Endothelial cell of umbilical vein (primary cell): ENCODE measurements around the gene SRGAP3. TPM values are rescaled to one million over a fixed set of nuclear protein-coding genes. Genes with fewer than 3 reads are reported as not detected.

Source experiments
- BruUV-seq: library from RNA; stranded (reverse); fragments of 400-500 nt; replicated peaks from 2 replicates; lab custom pipeline; 2021; lab: Mats Ljungman, UMichigan
- CTCF ChIA-PET: fragments of 300-600, 350-600 bp; sonication (Branson Sonifier 250); formaldehyde crosslinking; loops from one replicate; lab custom pipeline; 2021; ENCODE audit warnings: antibody characterized with exemption, inconsistent platforms; lab: Charles Lee
- POLR2A ChIA-PET: fragments of 300-600, 350-600 bp; sonication (Branson Sonifier 250); formaldehyde crosslinking; loops from one replicate; lab custom pipeline; 2021; ENCODE audit warnings: antibody characterized with exemption, inconsistent platforms; lab: Charles Lee
- DNase-seq: peaks from one replicate; pipeline ENCODE4 v3.0.0-alpha.2; 2011; ENCODE audit warnings: low read depth, low spot score
- FAIRE-seq: peaks from 2 replicates; lab custom pipeline; 2011; peaks lifted over from hg19 to GRCh38; lab: Jason Lieb, UNC
- H2AFZ ChIP-seq: 2 replicates; pipeline ENCODE4 v1.6.0; 2012; ENCODE audit warnings: low read depth, low read length, control low read depth, inconsistent platforms
- H3K27ac ChIP-seq: 2 replicates; pipeline ENCODE4 v1.5.1; 2011; ENCODE audit warnings: low read depth, mild to moderate bottlenecking, control low read depth, low read length, moderate library complexity; ENCODE audit not compliant: insufficient read depth
- H3K27me3 ChIP-seq, 2 experiments: 2 replicates each; pipeline versions ENCODE4 v1.6.0 to v1.6.1; 2011; ENCODE audit warnings: low read length in 2 of 2, mixed read lengths in 1 of 2; ENCODE audit not compliant: control insufficient read depth in 2 of 2, insufficient read depth in 2 of 2
- H3K36me3 ChIP-seq, 2 experiments: 2 replicates in 1 of 2; 3 replicates in 1 of 2; pipeline ENCODE4 v1.5.1; 2011; ENCODE audit warnings: low read length in 2 of 2, mild to moderate bottlenecking in 1 of 2, moderate library complexity in 1 of 2; ENCODE audit not compliant: control insufficient read depth in 2 of 2, insufficient read depth in 2 of 2; ENCODE audit errors: extremely low read depth in 1 of 2
- H3K4me1 ChIP-seq: 3 replicates; pipeline ENCODE4 v1.5.1; 2011; ENCODE audit warnings: mild to moderate bottlenecking, low read length; ENCODE audit not compliant: control insufficient read depth, insufficient read depth; ENCODE audit errors: extremely low read depth
- H3K4me2 ChIP-seq: 2 replicates; pipeline ENCODE4 v1.6.1; 2011; ENCODE audit warnings: low read length, control low read depth, mixed read lengths; ENCODE audit not compliant: insufficient read depth
- H3K4me3 ChIP-seq, 3 experiments: fragments of 200-600 bp in 1 of 3; sonication (generic), shearing (Covaris generic) in 1 of 3; replicated peaks in 1 of 3; 2 replicates each; pipeline ENCODE4 v1.5.1; 2011 to 2016; ENCODE audit warnings: control low read depth in 3 of 3, low read length in 3 of 3, mild to moderate bottlenecking in 2 of 3, inconsistent platforms in 1 of 3, low read depth in 1 of 3, moderate library complexity in 1 of 3; ENCODE audit not compliant: insufficient read depth in 1 of 3
- H3K79me2 ChIP-seq: 2 replicates; pipeline ENCODE4 v1.6.0; 2012; ENCODE audit warnings: low read length, inconsistent platforms; ENCODE audit not compliant: control insufficient read depth, insufficient read depth
- H3K9ac ChIP-seq: replicated peaks from 2 replicates; pipeline ENCODE3; 2011; ENCODE audit warnings: low read length, control low read depth; ENCODE audit not compliant: insufficient read depth; ENCODE audit errors: extremely low read depth
- H3K9me1 ChIP-seq: replicated peaks from 3 replicates; pipeline ENCODE4 v1.6.0; 2011; ENCODE audit warnings: mild to moderate bottlenecking, low read length; ENCODE audit not compliant: control insufficient read depth, insufficient read depth; ENCODE audit errors: extremely low read depth
- H3K9me3 ChIP-seq: replicated peaks from 2 replicates; pipeline ENCODE4 v1.5.1; 2012; ENCODE audit warnings: low read length, inconsistent platforms; ENCODE audit not compliant: control insufficient read depth, insufficient read depth
- H4K20me1 ChIP-seq: replicated peaks from 2 replicates; pipeline ENCODE3; 2011; ENCODE audit warnings: mild to moderate bottlenecking, low read length; ENCODE audit not compliant: control insufficient read depth, insufficient read depth; ENCODE audit errors: extremely low read depth
- EZH2 ChIP-seq: IDR thresholded peaks from 2 replicates; pipeline ENCODE4 v1.6.1; 2012; ENCODE audit warnings: borderline replicate concordance, low read depth, mild to moderate bottlenecking, moderate library complexity, low read length, inconsistent platforms; ENCODE audit not compliant: severe bottlenecking
- GATA2 ChIP-seq: IDR thresholded peaks from 2 replicates; pipeline ENCODE4 v1.7.0; 2011; ENCODE audit warnings: low read depth, mild to moderate bottlenecking, moderate library complexity, mixed read lengths, low read length; ENCODE audit not compliant: insufficient read length, insufficient read depth
- JUN ChIP-seq: IDR thresholded peaks from 2 replicates; pipeline ENCODE4 v1.6.1; 2011; ENCODE audit warnings: borderline replicate concordance, low read depth; ENCODE audit not compliant: insufficient read length, insufficient read depth
- MYC ChIP-seq: IDR thresholded peaks from one replicate; pipeline ENCODE4 v1.6.1; 2011; ENCODE audit warnings: mild to moderate bottlenecking, low read depth, low read length
- POLR2A ChIP-seq: IDR thresholded peaks from 2 replicates; pipeline ENCODE4 v1.6.1; 2012; ENCODE audit warnings: low read depth, mild to moderate bottlenecking, control low read depth, low read length
- dilution Hi-C: fragments of 300-500 bp; cut with MboI; formaldehyde crosslinking; loops from one replicate; pipeline ENCODE4 v1.15.0; 2019; ENCODE audit warnings: low sequenced_read_pairs; ENCODE audit not compliant: extremely low pct_ligation_motif_present
- intact Hi-C: fragments of 100-400 bp; cut with micrococcal nuclease; formaldehyde crosslinking; loops from one replicate; pipeline ENCODE4 v1.10.0; 2022
- polyA plus RNA-seq, 4 experiments: library from polyadenylated mRNA; depleted of rRNA in 3 of 4; stranded (reverse) in 3 of 4; unstranded in 1 of 4; fragments of >200 nt; gene quantifications; 2 replicates each; pipeline versions ENCODE4 v1.2.1 to v1.2.3, GENCODE V29; 2011 to 2012; ENCODE audit warnings: missing spikeins in 1 of 4
- total RNA-seq: library from RNA; stranded (reverse); gene quantifications from 2 replicates; pipeline ENCODE4 v1.2.3, GENCODE V29; 2021
- TF ChIP-seq, protein P1 (sequence below): IDR thresholded peaks from 2 replicates; pipeline ENCODE4 v1.6.1; 2011; ENCODE audit not compliant: insufficient read depth, insufficient read length
- TF ChIP-seq, protein P2 (sequence below), 2 donors: IDR thresholded peaks; 1 replicate in 1 of 2; 2 replicates in 1 of 2; pipeline ENCODE4 v1.5.1; 2011; ENCODE audit warnings: low read length in 2 of 2, mild to moderate bottlenecking in 2 of 2, moderate library complexity in 2 of 2, control low read depth in 1 of 2, inconsistent platforms in 1 of 2, low read depth in 1 of 2; ENCODE audit not compliant: insufficient read depth in 1 of 2; ENCODE audit errors: extremely low read depth in 1 of 2

Gene SRGAP3
- total and polyA plus RNA-seq, 2 donors (not counting 3 experiments of a cell fraction or from before 2014, with no cell fraction given), result 0.06 TPM; not detected in 1

GRCh38 chr3:9064850-9065249, 184.6 kb downstream of the SRGAP3 start:
- intact Hi-C loops, result loop anchor here (5.0 kb wide), 1 partner anchor 237 kb away; no protein-coding TSS in a partner anchor
- CTCF ChIA-PET, result interaction anchor here (0.9 to 2.2 kb wide), 5 partner anchors 20 to 401 kb away, joined by 3 to 9 read pairs (median 4); partner anchors contain the start of gene OXTR
- H3K27me3 ChIP-seq, result no peaks in the 10 kb centered on the region

More at GRCh38 chr3:9064850-9065249, 184.6 kb downstream of the SRGAP3 start:
- POLR2A ChIA-PET, result no interaction called here
- Histone ChIP-seq H4K20me1 (no peaks in the 10 kb centered on the region), H2AFZ (no peak overlapping the region), H3K9ac (no peak overlapping the region), H3K9me1 (no peaks in the 10 kb centered on the region), H3K9me3 (no peaks in the 10 kb centered on the region), H3K4me1 (no peaks in the 10 kb centered on the region), H3K4me2 (no peak overlapping the region), H3K4me3 (no peak overlapping the region), H3K36me3 (no peaks in the 10 kb centered on the region), H3K27ac (no peak overlapping the region), H3K79me2 (no peaks in the 10 kb centered on the region)
- no peak for TF ChIP-seq POLR2A
- TF ChIP-seq, protein P1, sequence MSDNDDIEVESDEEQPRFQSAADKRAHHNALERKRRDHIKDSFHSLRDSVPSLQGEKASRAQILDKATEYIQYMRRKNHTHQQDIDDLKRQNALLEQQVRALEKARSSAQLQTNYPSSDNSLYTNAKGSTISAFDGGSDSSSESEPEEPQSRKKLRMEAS, result no peak
- no peak for TF ChIP-seq EZH2
- TF ChIP-seq JUN, result no peak
- no peak for TF ChIP-seq MYC
- TF ChIP-seq GATA2, result no peak
- TF ChIP-seq, protein P2, sequence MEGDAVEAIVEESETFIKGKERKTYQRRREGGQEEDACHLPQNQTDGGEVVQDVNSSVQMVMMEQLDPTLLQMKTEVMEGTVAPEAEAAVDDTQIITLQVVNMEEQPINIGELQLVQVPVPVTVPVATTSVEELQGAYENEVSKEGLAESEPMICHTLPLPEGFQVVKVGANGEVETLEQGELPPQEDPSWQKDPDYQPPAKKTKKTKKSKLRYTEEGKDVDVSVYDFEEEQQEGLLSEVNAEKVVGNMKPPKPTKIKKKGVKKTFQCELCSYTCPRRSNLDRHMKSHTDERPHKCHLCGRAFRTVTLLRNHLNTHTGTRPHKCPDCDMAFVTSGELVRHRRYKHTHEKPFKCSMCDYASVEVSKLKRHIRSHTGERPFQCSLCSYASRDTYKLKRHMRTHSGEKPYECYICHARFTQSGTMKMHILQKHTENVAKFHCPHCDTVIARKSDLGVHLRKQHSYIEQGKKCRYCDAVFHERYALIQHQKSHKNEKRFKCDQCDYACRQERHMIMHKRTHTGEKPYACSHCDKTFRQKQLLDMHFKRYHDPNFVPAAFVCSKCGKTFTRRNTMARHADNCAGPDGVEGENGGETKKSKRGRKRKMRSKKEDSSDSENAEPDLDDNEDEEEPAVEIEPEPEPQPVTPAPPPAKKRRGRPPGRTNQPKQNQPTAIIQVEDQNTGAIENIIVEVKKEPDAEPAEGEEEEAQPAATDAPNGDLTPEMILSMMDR (IDR thresholded peaks at IDR 0.05; ENCODE audit: extremely low read depth in 1 of 2, insufficient read depth in 1 of 2, low read depth in 1 of 2, low read length in 2 of 2), result no peak
- BruUV-seq, result no TSS peak
- peak; percentile 84 for DNase-seq
- dilution Hi-C loops, result no loop called here
- FAIRE-seq, result no peak
